Measurements from ENCODE around the gene RMND5A. TPM values are rescaled to one million over a fixed set of nuclear protein-coding genes. Genes with fewer than 3 reads are reported as not detected.

The RMND5A gene
- total RNA-seq, 1 donor from 2014 or later: 28.5 TPM

- Histone ChIP-seq H3K4me1 (peaks cover 20% of the 10 kb centered on the region), H3K9me3 (no peaks in the 10 kb centered on the region), H3K36me3 (no peaks in the 10 kb centered on the region), H3K27me3 (peaks cover 41% of the 10 kb centered on the region), H3K4me3 (no peak overlapping the region), H3K27ac (no peak overlapping the region)
- intact Hi-C loops (cut with DNase I): no loop called here
- DNase-seq: no peak
- no peak for ATAC-seq
- no peak for TF ChIP-seq CTCF (IDR thresholded peaks at IDR 0.05)
These were observed 67.6 kb downstream of the RMND5A start for GRCh38 chr2:86787736-86788135.

GRCh38 chr2:86788165-86788564, 68.1 kb downstream of the RMND5A start:
- H3K9me3 ChIP-seq: no peaks in the 10 kb centered on the region
- H3K4me1 ChIP-seq: peaks cover 20% of the 10 kb centered on the region
- no peak overlapping the region for H3K4me3 ChIP-seq
- intact Hi-C loops (cut with DNase I): no loop called here
- ATAC-seq (no peak), DNase-seq (no peak)
- H3K36me3 ChIP-seq: no peaks in the 10 kb centered on the region
- H3K27me3 ChIP-seq: peaks cover 45% of the 10 kb centered on the region
- no peak overlapping the region for H3K27ac ChIP-seq
- no peak for TF ChIP-seq CTCF (IDR thresholded peaks at IDR 0.05)

- DNase-seq (no peak), ATAC-seq (no peak)
- peak overlapping the region; percentile 36 for H3K4me3 ChIP-seq
- H3K9me3 ChIP-seq: no peaks in the 10 kb centered on the region
- no peak overlapping the region for H3K27ac ChIP-seq
- peaks cover 20% of the 10 kb centered on the region for H3K4me1 ChIP-seq
- no peaks in the 10 kb centered on the region for H3K36me3 ChIP-seq
- intact Hi-C loops (cut with DNase I): no loop called here
- H3K27me3 ChIP-seq: peaks cover 54% of the 10 kb centered on the region
- TF ChIP-seq CTCF (IDR thresholded peaks at IDR 0.05): no peak
These were observed 69.0 kb downstream of the RMND5A start for GRCh38 chr2:86788881-86789686.

- DNase-seq (no peak), ATAC-seq (no peak)
- no peaks in the 10 kb centered on the region for H3K9me3 ChIP-seq
- peaks cover 20% of the 10 kb centered on the region for H3K4me1 ChIP-seq
- peak overlapping the region; percentile 36 for H3K4me3 ChIP-seq
- no peak for TF ChIP-seq CTCF (IDR thresholded peaks at IDR 0.05)
- no peak overlapping the region for H3K27ac ChIP-seq
- intact Hi-C loops (cut with DNase I): no loop called here
- H3K36me3 ChIP-seq: no peaks in the 10 kb centered on the region
- H3K27me3 ChIP-seq: peaks cover 57% of the 10 kb centered on the region
These were observed 69.6 kb downstream of the RMND5A start for GRCh38 chr2:86789687-86790133.

- Histone ChIP-seq H3K9me3 (no peaks in the 10 kb centered on the region), H3K36me3 (no peaks in the 10 kb centered on the region), H3K27me3 (peaks cover 57% of the 10 kb centered on the region), H3K27ac (peak overlapping the region; percentile 17), H3K4me3 (peak overlapping the region; percentile 36), H3K4me1 (peaks cover 20% of the 10 kb centered on the region)
- intact Hi-C loops (cut with DNase I): no loop called here
- no peak for TF ChIP-seq CTCF (IDR thresholded peaks at IDR 0.05)
- DNase-seq (no peak), ATAC-seq (peak; percentile 5)
These were observed 70.1 kb downstream of the RMND5A start for GRCh38 chr2:86790134-86790675.

All from upper lobe of right lung (tissue), 1 donor.